COLO668 (cell line): ENCODE measurements around the gene CMTM8.

Experiments used
- DNase-seq: peaks from one replicate; lab custom pipeline; 2025; ENCODE audit not compliant: unreplicated experiment; lab: John Stamatoyannopoulos, UW

The CMTM8 gene

DNA sequence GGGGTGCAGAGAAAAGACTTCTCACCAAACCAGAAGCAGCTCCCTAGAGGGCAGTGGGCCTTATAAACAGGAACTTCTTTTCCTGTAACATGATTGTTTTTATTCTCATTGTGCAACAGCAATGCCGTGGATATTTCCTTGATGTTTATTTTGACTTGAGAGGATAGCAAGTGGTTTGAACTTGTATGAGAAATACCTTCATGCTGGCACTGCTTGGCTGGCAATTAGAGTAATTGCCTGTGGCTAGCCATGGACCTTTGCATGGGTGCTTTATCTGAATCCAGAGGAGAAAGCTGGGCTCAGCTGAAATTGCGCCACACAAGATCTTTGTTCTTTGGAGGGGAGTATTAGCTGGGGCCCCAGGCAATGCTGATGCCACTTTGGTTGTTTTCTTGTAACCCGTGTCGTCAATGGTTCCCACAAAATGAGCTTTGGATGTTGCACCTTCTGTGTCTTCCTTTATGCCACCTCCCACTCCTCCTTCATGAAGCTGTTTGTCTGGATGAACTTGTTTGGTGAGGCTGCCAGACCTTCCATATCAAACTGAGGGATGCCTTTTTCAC lies 37.9 kb downstream of the CMTM8 start:
- no peak for DNase-seq

DNA sequence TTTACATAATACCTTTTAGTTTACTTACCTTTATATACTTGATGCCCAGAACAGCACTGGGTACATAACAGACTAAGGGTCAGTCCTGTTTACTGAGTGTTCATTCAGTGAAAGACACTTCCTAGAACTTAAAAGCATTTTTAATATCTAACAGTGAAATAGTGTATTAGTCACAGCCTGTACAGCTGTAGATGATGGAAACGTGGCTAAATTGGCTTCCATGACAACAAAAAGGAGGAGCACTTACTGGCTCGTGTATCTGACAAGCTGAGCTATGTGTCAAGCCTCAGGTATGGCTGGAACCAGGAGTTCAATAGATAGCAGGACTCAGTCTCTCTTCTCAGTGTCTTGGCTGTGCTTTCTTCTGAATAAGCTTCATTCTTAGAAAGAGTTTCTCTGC lies 40.2 kb downstream of the CMTM8 start:
- no peak for DNase-seq

DNA sequence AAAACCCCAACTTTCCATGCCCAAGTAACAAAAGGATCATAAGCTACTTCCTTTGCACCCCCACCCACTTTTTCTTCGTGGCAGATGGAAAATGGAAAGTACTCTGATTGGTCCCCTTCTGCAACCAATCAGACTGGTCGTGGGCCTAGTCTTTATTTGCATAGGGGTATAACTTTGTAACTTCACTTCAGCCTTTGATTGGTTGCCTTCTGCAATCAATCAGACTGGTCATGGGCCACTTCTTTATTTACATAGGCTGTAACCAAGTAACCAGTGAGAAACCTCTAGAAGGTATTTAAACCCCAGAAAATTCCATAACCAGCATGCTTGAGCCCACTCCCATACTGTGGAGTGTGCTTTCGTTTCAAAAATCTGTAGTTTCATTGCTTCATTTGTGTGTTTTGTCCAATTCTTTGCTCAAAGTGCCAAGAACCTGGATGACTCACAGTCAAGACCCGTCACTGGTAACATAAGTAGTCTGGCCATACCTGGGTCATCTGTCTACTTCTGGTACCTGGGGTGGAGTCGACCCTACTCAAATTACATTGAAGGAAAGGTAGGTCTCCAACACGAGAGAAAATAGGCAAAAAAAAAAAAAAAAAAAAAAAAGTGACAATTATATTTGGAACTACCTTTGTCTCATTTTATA lies 41.9 kb downstream of the CMTM8 start:
- no peak for DNase-seq

DNA sequence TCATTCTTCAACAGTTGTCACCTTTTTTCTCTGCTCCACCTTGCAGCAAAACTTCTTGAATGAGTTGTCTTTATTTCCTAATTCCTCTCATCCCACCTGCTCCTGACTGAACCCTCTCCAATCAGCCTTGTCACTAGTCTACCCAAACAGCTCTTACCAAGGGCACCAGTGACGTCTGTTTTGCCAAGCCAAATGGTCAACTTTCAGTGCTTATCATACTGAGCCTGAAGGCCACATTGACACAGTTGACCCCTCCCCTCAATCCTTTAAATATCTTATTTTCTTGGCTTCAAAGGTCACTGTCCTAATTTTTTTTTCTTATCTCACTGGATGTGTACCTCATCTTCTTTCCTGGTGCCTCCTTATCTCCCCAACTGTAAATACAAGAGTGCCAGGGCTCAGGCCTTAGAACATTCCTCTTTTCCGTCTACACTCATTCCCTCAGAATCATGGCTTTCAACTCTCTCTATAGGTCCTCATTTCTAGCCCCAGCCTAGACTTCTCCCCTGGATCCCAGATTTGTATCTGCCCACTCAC lies 43.2 kb downstream of the CMTM8 start:
- DNase-seq, result no peak

DNA sequence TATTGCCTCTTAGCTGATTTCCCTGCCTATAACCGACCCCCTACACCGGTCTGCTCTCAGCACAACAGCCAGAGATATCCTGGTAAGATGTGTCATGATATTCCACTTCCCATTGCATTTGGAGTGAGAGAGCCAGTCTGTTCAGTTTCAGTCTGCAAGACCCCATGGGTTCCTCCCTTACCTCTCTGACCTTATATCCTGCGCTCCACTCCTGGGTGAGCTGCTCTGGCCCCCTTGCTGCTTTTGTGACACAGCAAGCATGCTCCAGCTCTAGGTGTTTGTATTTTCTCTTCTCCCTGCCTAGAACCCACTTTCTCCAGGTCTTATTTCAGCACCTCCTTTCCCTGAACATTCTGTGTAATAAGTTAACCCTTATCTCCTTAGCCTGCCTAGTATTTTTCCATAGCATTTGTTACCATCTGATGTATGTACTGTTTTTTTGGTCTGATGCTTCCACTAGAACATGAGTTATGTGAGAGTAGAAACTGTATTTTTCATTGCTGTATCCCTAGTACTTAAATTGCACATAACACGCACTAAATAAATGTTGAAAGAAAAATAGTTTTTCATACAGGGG lies 44.2 kb downstream of the CMTM8 start:
- no peak for DNase-seq

DNA sequence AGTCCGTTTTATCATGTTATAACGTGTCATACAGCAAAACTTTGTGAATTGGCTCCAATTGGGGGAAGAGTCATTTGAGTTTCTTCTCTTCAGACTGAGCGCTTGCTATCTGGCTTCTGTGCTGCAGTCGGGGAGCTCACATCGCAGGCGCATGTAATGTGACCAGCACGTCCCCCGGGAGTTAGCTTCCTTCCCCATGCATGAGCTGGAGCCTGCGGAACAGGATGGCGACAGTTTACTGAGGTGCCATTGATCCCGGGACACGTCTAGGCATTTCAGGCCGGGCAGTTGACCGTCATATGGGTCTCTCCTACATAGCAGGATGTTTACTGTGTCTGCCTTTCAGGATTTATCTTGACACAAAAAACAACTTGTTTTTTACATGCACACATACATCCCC lies 44.8 kb downstream of the CMTM8 start:
- DNase-seq, result no peak

DNA sequence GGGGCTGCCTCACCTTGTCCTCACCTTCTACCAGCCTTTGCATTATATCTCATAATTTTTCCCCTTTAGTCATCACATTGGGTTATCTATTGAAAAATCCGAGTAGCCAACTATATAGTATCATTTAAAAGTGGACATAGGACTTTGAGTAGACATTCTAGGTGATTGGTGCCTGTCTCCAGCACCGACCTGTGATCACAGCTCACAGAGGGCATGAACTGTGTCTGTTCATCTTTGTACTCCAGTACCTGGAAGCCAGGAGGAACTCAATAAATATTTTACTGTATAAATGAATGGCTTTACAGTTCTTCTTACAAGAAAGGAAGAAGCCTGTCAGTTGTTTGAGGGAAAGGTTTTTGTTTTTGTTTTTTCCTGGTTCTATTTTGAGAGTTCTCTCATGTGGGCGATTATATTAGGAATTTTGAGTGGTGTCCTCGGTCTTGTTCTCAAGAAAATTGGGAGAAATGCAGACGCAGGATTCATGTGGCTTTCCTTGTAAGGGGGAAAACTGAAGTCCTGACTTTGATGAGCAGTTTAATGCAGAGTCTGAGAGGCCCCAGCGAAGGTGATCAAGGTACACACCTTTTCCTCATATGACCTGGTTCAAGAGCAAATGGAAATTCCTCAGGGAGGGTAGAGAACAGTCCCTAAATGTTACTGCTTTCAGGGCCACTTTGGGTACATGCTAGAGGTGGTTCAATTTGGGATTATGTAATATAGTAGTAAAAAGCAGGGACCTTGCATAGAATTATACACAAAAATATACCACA lies 46.1 kb downstream of the CMTM8 start:
- DNase-seq, result no peak

DNA sequence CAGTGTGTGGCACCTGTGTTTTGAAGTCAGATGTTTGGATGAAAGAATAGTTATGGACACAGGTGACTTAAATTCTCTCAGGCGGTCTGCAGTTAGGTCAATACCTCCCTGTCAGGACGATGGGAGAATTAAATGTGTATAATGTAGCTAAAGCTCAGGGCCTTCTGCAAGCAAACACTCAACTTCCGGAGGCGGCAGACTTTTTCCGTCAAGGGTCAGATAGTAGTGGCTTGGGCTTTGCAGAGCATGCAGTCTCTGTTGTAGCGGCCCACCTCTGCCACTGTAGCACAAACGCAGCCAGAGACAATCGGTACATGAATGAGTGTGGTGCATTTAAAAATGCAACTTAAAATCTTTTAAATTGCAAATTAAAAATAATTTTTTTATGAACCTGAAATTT lies 47.4 kb downstream of the CMTM8 start:
- DNase-seq, result no peak

DNA sequence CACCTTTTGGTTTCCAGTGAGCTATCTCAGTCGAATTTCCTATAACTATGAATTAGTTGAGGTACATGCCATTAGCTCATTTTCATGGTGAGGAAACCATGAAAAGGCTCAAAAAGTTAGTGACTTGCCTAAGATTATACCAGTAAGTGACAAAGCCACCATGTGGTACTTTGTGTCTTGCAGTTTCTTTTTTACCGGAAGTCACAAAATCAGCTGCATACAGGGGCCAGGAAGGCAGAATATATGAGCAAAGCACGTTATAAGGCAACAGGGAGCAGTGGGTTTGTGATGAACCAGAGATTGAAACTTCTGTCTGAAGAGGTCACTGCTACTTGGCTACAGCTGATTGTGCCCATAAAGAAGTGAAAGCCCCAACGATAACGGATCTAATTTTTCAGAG lies 50.3 kb downstream of the CMTM8 start:
- no peak for DNase-seq

DNA sequence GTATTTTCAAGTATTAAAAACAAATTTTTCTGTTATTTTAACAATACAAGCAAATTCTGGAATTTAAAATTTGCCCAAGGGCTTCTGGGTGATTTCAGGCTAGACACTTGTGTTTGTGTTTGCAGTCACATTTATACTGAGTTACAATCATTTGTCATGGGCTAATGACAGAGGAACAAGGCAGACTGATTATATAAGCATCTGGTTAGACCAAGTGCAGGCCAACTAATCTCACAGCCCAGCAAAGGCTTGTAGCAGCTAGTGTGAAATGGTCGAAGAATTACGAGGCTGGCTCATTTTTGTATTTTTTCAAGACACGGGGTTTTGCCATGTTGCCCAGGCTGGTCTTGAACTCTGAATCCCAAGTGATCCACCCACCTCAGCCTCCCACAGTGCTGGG lies 52.1 kb downstream of the CMTM8 start:
- DNase-seq, result no peak

DNA sequence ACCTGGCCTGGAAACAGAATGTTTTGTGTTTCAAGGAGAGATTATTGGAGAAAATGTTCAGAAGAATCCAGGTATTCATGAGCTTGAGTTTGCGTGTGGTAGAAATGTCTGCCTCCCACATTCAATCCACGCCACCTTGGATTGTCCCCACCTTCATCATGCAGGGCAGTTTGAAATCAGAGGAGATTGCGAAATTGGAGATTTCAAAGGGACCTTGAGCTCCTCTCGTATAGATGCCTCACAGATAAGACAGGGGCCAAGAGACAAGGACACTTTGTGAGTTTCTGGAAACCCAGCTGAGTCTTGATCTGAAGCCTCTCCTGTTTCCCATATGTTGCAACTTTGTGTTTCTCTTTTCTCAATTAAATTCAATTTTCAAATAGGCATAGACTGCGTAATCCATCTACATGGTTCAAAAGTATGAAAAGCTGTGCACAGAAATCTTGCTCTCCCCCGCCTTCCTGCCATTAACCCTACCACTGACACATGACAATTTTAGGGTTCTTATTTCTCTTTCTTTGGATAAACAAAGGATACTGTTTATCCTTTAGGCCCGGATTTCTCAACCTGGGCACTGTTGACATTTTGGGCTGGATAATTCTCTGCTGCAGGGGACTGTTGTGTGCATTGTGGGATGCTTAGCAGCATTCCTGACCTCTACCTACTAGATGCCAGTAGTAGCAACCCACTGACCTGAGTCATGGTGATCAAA lies 53.8 kb downstream of the CMTM8 start:
- DNase-seq, result no peak

DNA sequence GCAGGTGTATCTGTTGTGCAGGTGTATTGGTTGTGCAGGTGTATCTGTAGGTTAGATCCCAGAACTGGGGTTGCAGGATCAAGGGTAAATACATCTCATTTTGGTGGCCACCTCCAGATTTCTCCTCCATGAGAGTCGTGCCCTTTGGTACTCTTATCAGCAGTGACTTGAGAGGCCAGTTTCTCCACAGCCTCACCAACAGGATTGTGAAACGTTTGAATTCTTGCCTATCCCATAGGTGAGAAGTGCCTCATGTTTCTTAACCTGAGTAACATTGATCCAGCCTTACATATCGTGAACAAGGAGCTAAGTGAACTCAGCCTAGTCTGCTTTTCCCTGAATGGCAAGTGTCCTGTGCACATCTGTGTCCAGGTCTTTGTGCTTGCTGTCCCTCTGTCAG lies 55.4 kb downstream of the CMTM8 start:
- no peak for DNase-seq

DNA sequence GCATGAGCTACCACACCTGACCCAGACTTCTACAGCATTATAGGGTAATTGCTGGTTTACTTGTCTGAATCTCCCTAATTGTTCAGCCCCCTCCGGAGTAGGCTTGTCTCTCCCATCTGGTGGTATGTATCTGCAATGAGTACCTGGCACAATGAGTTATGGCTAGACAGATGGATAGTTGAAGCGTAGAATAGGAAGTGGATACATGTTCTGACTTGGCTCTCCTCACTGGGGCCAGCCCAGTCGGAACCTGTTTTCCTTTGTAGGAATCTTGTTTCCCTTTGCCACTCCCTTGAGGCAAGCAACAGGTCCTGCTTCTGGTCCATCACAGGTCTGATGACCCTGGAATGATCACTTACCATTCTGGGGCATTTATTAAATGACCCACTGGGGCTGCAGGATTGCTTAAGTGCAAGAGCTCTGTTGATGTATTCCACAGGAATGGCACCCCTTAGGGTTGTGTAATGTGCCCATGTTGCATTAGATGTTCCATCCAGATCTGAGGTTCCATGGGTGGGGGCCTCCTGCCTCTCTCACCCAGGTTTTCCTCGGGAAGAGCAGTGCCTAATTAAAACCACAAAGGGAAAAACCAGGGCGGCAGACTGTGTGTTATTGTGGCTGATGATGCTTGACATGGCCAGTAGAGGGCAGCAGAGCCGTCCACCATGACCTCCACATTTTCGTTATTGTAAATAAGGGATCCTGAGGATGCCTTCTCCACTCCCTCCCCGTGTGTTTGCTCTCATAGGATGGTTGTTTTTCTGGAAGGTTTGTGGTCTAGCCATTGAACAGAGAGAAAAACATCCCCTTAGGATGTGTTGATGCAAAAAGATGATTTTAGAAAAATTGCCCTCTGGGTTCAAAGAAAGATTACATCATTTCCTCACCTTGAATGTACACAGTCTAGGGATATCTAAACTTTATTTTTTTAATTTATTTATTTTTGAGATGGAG lies 58.0 kb downstream of the CMTM8 start:
- peak; percentile 58 for DNase-seq

DNA sequence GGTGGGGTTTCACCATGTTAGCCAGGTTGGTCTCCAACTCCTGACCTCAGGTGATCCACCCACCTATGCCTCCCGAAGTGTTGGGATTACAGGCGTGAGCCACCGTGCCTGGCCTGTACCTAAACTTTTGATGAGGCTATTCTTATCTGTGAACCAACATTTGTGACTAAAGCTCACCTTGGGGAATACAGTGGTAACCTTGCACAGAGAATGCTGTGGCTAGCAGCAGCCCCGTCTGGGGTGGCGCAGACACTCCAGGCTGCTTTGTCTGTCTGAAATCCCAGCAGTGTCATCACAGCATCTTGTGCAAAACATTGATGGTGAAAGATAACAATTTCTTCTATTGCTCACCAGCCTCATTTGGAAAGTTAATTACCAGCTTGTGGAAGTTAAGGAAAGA lies 58.9 kb downstream of the CMTM8 start:
- no peak for DNase-seq

DNA sequence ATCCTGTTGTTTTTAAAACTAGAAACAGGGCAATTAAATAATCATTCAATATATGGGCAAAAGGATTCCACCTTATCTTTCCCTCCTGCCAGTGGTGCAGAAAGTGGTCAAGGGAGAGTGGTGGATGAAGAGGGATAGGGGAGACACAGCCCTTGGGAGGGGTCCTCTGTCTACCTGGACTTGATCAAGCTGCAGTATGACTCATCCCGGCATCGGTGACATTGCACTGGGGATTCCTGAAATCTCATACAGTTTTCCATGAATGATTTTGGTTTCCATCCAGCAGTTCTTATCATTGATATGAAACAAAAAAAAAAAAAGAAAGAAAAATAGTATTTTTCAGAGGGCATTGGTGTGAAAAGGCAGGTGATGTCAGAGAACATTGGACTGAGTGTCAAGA lies 62.9 kb downstream of the CMTM8 start:
- no peak for DNase-seq

DNA sequence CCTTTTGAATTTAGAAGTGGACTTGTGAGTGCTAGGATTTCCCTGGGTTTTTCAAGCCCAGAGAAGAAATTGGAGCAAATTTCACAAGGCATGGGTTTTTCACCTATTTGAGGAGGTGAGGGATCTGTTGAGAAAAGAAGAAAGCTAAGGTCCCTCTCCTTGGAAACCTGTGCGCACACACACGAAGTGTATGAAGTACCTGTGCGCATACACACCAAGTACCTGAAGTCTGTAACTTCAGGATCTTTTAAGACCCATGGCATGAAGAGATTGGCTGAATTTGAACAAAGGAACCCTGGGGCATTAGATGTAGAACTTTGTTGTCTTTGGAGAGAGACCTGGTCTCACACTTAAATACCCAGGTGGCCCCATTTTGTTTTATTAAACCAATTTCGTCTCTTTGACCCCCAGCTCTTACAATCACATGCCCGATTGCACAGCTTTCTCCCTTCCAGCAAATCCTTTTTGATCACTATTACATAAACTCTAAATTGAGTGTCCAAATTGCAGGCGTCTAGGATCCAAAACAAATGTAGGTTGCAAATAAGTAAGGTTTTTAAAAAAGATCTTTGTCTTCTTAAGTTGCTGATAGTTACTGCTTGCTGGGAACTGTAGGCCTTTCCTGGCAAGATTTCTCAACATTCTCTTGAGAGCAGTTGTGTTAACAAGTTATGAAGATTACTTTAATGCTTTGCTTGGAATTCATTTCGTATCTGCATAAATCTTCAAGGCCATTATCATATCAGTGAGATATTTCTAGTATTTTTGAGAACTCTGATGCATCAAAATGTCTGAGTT lies 64.3 kb downstream of the CMTM8 start:
- no peak for DNase-seq

DNA sequence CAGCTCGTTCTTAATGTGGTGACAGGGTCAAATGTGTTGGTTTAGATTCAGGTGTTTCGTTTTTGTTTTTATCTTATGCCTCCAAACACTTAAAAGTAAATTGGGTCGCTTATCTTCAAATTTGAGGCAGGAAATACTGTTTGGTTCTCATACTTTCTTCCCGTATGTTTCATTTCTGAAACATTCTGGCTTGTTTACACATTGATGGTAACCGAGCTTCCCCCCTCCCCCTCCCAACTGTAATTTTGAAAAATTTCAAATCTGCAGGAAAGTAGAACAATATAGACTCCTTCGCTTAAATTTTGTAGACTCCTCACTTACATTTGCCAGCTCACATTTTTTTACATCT lies 64.9 kb downstream of the CMTM8 start:
- no peak for DNase-seq

DNA sequence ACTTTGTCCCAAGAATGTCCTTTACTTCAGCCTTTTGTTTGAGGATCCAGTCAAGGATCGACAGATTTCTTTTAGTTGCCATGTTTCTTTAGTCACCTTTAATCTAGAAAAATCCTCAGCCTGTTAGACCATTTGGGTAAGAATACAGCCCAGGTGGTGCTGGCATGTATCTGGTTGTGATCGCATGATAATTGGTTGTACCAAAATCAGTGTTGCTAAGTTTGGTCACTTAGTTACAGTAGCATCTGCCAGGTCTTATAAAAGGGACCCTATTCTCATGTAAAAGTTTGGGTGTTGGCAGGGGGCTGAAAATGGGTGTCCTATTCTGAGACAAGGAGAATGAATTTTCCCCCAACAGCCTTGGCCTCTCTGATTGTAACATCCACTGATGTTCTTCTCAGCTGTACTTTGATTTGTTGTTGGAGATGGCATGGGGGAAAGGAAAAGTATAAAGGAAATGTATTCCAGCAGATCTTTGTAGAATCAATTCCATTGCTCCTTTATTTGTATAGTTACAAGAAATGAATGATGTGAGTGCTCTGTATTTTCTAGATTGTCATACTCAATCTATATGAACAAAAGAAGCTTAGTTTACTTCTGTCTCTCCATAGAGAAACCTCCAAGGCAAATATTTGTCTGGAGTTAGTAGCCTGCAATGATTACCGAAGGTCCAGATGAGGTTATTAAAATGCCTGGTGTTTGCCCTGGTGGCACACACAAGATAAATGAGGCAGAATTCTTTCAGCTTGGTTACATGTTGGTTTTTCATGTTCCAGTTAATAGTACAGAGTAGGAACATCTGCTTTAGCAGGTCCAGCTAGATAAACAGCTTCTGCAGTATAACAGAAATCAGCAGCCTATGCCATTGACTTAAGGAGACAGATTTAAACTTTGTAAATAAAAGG lies 65.7 kb downstream of the CMTM8 start:
- peak; percentile 22 for DNase-seq
